ENCODE results near the gene ZNF382. TPM values are rescaled to one million over a fixed set of nuclear protein-coding genes. Genes with fewer than 3 reads are reported as not detected.

ZNF382 gene
- total RNA-seq = 1.8 and 12.5 TPM in 2 replicates

GRCh38 chr19:36605101-36605876 lies at the start of gene ZNF382:
TSS of gene ZNF382 (plus strand) at chr19:36605313. CDS start at chr19:36609915, 4,602 bp downstream.

GRCh38 chr19:36573020-36573894 lies 31.9 kb upstream of the ZNF382 start, which contains the start of gene ZNF529:
TSS of gene ZNF529 (minus strand) at chr19:36573292. CDS start at chr19:36572346, 946 bp downstream.

Other genes starting within 250 kb of the ZNF382 start
- 0.33 and 1.9 TPM in 2 replicates for gene ZFP14, start 226.1 kb upstream of the ZNF382 start, total RNA-seq
- 2.8 and 2.9 TPM in 2 replicates for gene ZFP82, start 186.7 kb upstream of the ZNF382 start, total RNA-seq
- gene ZNF566, start 115.8 kb upstream of the ZNF382 start, total RNA-seq = 3.9 and 7.5 TPM in 2 replicates
- 5.9 and 7.0 TPM in 2 replicates for gene ZNF260, start 77.0 kb upstream of the ZNF382 start, total RNA-seq
- 3.3 and 6.3 TPM in 2 replicates for gene ZNF529, start 32.0 kb upstream of the ZNF382 start, total RNA-seq
- gene ZNF461, start 61.5 kb downstream of the ZNF382 start, total RNA-seq = 2.1 and 3.9 TPM in 2 replicates
- 2.3 and 2.9 TPM in 2 replicates for gene ZNF567, start 82.3 kb downstream of the ZNF382 start, total RNA-seq
- 1.6 and 2.6 TPM in 2 replicates for gene ZNF850, start 167.5 kb downstream of the ZNF382 start, total RNA-seq
- 0.81 and 2.3 TPM in 2 replicates for gene ZNF790, start 233.1 kb downstream of the ZNF382 start, total RNA-seq
- 1.1 and 1.3 TPM in 2 replicates for gene ZNF345, start 245.6 kb downstream of the ZNF382 start, total RNA-seq

All from mesangial cell (primary cell).